ENCODE measurements around the gene SERHL2.

- TF ChIP-seq, protein P1, sequence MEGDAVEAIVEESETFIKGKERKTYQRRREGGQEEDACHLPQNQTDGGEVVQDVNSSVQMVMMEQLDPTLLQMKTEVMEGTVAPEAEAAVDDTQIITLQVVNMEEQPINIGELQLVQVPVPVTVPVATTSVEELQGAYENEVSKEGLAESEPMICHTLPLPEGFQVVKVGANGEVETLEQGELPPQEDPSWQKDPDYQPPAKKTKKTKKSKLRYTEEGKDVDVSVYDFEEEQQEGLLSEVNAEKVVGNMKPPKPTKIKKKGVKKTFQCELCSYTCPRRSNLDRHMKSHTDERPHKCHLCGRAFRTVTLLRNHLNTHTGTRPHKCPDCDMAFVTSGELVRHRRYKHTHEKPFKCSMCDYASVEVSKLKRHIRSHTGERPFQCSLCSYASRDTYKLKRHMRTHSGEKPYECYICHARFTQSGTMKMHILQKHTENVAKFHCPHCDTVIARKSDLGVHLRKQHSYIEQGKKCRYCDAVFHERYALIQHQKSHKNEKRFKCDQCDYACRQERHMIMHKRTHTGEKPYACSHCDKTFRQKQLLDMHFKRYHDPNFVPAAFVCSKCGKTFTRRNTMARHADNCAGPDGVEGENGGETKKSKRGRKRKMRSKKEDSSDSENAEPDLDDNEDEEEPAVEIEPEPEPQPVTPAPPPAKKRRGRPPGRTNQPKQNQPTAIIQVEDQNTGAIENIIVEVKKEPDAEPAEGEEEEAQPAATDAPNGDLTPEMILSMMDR (IDR thresholded peaks at IDR 0.05; ENCODE audit: insufficient read depth, low read length, poor library complexity, severe bottlenecking), result no peak
- TF ChIP-seq EZH2phosphoT487 (conservative IDR thresholded peaks at IDR 0.05; ENCODE audit: low read length), result no peak
Observed at GRCh38 chr22:42596863-42597530, 43.2 kb downstream of the SERHL2 start.

All from SU-DHL-6 (cell line).